H1 (cell line): ENCODE results near the gene MXRA8.

Source experiments
- ATF2 ChIP-seq: IDR thresholded peaks from 2 replicates; pipeline ENCODE4 v1.6.1; 2012; ENCODE audit warnings: low read length, inconsistent platforms
- CBX8 ChIP-seq: fragments of 300-800, 300-1000 bp; sonication (generic); IDR thresholded peaks from 2 replicates; pipeline ENCODE4 v1.7.1; 2016; ENCODE audit warnings: low read depth, low read length, borderline replicate concordance
- CEBPB ChIP-seq: IDR thresholded peaks from 2 replicates; pipeline ENCODE4 v1.6.1; 2012; ENCODE audit warnings: low read depth, low read length
- CTCF ChIP-seq, 3 experiments: IDR thresholded peaks; 1 replicate in 2 of 3; 2 replicates in 1 of 3; pipeline versions ENCODE4 v1.5.1 to v1.6.1; 2011; ENCODE audit warnings: low read length in 3 of 3, mild to moderate bottlenecking in 3 of 3, inconsistent platforms in 2 of 3, low read depth in 1 of 3, moderate library complexity in 1 of 3; ENCODE audit not compliant: insufficient read depth in 1 of 3; ENCODE audit errors: control extremely low read depth in 1 of 3
- EZH2 ChIP-seq: fragments of 200-600 bp; sonication (generic); IDR thresholded peaks from 2 replicates; pipeline ENCODE4 v1.7.1; 2012; ENCODE audit warnings: low read depth, mild to moderate bottlenecking, moderate library complexity, low read length, inconsistent platforms; ENCODE audit not compliant: severe bottlenecking
- HDAC2 ChIP-seq, 2 experiments: fragments of 300-600 bp in 1 of 2; sonication (generic) in 1 of 2; IDR thresholded peaks; 2 replicates each; pipeline ENCODE4 v1.6.1; 2011 to 2012; ENCODE audit warnings: low read depth in 2 of 2, low read length in 2 of 2, mild to moderate bottlenecking in 2 of 2, moderate library complexity in 2 of 2, borderline replicate concordance in 1 of 2, inconsistent platforms in 1 of 2
- JUND ChIP-seq: IDR thresholded peaks from 2 replicates; pipeline ENCODE4 v1.6.1; 2011; ENCODE audit warnings: mild to moderate bottlenecking, improper control_type of control experiment, low read length
- KDM1A ChIP-seq: fragments of 200-600, 300-600 bp; sonication (generic); IDR thresholded peaks from 2 replicates; pipeline ENCODE4 v1.7.1; 2016; ENCODE audit warnings: mild to moderate bottlenecking, low read length, borderline replicate concordance
- POLR2A ChIP-seq, 2 experiments: IDR thresholded peaks; 1 replicate in 1 of 2; 2 replicates in 1 of 2; pipeline ENCODE4 v1.6.1; 2011; ENCODE audit warnings: low read depth in 2 of 2, low read length in 2 of 2, mild to moderate bottlenecking in 2 of 2; ENCODE audit errors: control extremely low read depth in 1 of 2
- POLR2AphosphoS5 ChIP-seq: IDR thresholded peaks from 2 replicates; pipeline ENCODE4 v1.6.1; 2011; ENCODE audit warnings: low read depth, low read length
- TAF1 ChIP-seq: IDR thresholded peaks from 2 replicates; pipeline ENCODE4 v1.6.1; 2011; ENCODE audit warnings: mild to moderate bottlenecking, low read depth, low read length

- no peak for TF ChIP-seq POLR2A (IDR thresholded peaks at IDR 0.05; ENCODE audit: control extremely low read depth in 1 of 2, low read depth in 2 of 2, low read length in 2 of 2)
- no peak for TF ChIP-seq POLR2AphosphoS5
- TF ChIP-seq EZH2 = no peak
- no peak for TF ChIP-seq CBX8
- TF ChIP-seq CTCF (IDR thresholded peaks at IDR 0.05; ENCODE audit: control extremely low read depth in 1 of 3, insufficient read depth in 1 of 3, low read depth in 1 of 3, low read length in 3 of 3) = no peak
- no peak for TF ChIP-seq JUND
- peak; percentile 48; the same call in 1 of the 2 replicates for TF ChIP-seq KDM1A
- TF ChIP-seq HDAC2 (IDR thresholded peaks at IDR 0.05; ENCODE audit: borderline replicate concordance in 1 of 2, low read depth in 2 of 2, low read length in 2 of 2) = no peak
- TF ChIP-seq TAF1 = no peak
- no peak for TF ChIP-seq CEBPB
- TF ChIP-seq ATF2 = no peak
Observed at GRCh38 chr1:1407636-1408318, 49.4 kb upstream of the MXRA8 start.
